Measurements from ENCODE around the gene MAP3K2.

DNA sequence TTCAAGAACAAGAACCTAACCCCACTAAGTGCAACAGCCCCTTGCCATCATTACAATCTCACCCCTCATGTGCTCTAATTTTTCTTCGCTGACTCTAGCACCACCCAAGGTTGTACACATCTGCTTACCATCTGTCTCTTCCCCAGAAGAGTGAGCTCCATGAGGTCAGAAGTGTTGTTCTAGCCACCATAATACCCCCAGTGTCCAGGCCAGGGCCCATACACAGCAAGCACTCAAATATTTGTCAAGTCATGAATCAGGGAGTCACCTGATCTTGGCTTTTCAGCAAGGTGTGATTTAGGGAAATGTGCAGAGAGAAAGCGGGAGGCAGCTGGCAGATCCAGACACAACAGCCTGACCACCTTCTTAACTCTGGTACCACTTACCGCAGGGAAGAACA is 99.5 kb downstream of the MAP3K2 start:
- TF ChIP-seq, protein P1, sequence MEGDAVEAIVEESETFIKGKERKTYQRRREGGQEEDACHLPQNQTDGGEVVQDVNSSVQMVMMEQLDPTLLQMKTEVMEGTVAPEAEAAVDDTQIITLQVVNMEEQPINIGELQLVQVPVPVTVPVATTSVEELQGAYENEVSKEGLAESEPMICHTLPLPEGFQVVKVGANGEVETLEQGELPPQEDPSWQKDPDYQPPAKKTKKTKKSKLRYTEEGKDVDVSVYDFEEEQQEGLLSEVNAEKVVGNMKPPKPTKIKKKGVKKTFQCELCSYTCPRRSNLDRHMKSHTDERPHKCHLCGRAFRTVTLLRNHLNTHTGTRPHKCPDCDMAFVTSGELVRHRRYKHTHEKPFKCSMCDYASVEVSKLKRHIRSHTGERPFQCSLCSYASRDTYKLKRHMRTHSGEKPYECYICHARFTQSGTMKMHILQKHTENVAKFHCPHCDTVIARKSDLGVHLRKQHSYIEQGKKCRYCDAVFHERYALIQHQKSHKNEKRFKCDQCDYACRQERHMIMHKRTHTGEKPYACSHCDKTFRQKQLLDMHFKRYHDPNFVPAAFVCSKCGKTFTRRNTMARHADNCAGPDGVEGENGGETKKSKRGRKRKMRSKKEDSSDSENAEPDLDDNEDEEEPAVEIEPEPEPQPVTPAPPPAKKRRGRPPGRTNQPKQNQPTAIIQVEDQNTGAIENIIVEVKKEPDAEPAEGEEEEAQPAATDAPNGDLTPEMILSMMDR (IDR thresholded peaks at IDR 0.05), result no peak
- no peak for TF ChIP-seq POLR2A (IDR thresholded peaks at IDR 0.05)
